CD14-positive monocyte (primary cell): ENCODE data around the gene HSPA2. TPM values are rescaled to one million over a fixed set of nuclear protein-coding genes. Genes with fewer than 3 reads are reported as not detected.

Experiments used
- DNase-seq, 3 donors: peaks; one replicate each; pipeline ENCODE4 v3.0.0-alpha.2; 2011 to 2022
- H2AFZ ChIP-seq: 2 replicates; pipeline ENCODE4 v1.6.0; 2012; ENCODE audit warnings: mild to moderate bottlenecking, low read depth, low read length, inconsistent platforms; ENCODE audit not compliant: insufficient read depth, poor library complexity, severe bottlenecking
- H3K27ac ChIP-seq, 2 donors: 1 replicate in 1 of 2; 2 replicates in 1 of 2; pipeline ENCODE4 v1.5.1; 2012 to 2013; ENCODE audit warnings: low read length in 2 of 2, control low read depth in 1 of 2, inconsistent platforms in 1 of 2, low read depth in 1 of 2, mild to moderate bottlenecking in 1 of 2
- H3K27me3 ChIP-seq, 2 donors: one replicate each; pipeline versions ENCODE4 v1.6.0 to v1.6.1; 2011 to 2013; ENCODE audit warnings: low read length in 2 of 2; ENCODE audit not compliant: control insufficient read depth in 2 of 2, insufficient read depth in 2 of 2
- H3K36me3 ChIP-seq, 2 donors: replicated peaks in 1 of 2; 1 replicate in 1 of 2; 2 replicates in 1 of 2; pipeline versions ENCODE4 v1.5.1 to v1.6.1; 2012 to 2013; ENCODE audit warnings: low read length in 2 of 2, control low read depth in 1 of 2, inconsistent platforms in 1 of 2, mild to moderate bottlenecking in 1 of 2; ENCODE audit not compliant: insufficient read depth in 2 of 2, control insufficient read depth in 1 of 2
- H3K4me1 ChIP-seq, 2 donors: 1 replicate in 1 of 2; 2 replicates in 1 of 2; pipeline versions ENCODE4 v1.5.1 to v1.6.1; 2012 to 2013; ENCODE audit warnings: low read length in 2 of 2, control low read depth in 1 of 2, inconsistent platforms in 1 of 2, mild to moderate bottlenecking in 1 of 2, moderate library complexity in 1 of 2; ENCODE audit not compliant: insufficient read depth in 2 of 2, control insufficient read depth in 1 of 2
- H3K4me2 ChIP-seq: replicated peaks from 2 replicates; pipeline ENCODE3; 2012; ENCODE audit warnings: low read length, moderate library complexity, mild to moderate bottlenecking; ENCODE audit not compliant: poor library complexity, severe bottlenecking; ENCODE audit errors: extremely low read depth
- H3K4me3 ChIP-seq, 3 experiments: fragments of 200-600 bp in 1 of 3; sonication (generic) in 1 of 3; replicated peaks in 1 of 3; 1 replicate in 2 of 3; 2 replicates in 1 of 3; pipeline ENCODE4 v1.5.1; 2011 to 2013; ENCODE audit warnings: low read length in 3 of 3, mild to moderate bottlenecking in 3 of 3, control low read depth in 2 of 3, low read depth in 2 of 3, inconsistent platforms in 1 of 3, moderate library complexity in 1 of 3
- H3K79me2 ChIP-seq: 2 replicates; pipeline ENCODE4 v1.6.0; 2012; ENCODE audit warnings: mild to moderate bottlenecking, control low read depth, inconsistent platforms, low read length, moderate library complexity; ENCODE audit not compliant: insufficient read depth
- H3K9ac ChIP-seq: 2 replicates; pipeline ENCODE4 v1.6.0; 2017; ENCODE audit warnings: low read length, mild to moderate bottlenecking; ENCODE audit not compliant: insufficient read depth, poor library complexity, severe bottlenecking
- H3K9me3 ChIP-seq, 2 donors: replicated peaks in 1 of 2; 1 replicate in 1 of 2; 2 replicates in 1 of 2; pipeline versions ENCODE4 v1.5.1 to v1.6.1; 2012 to 2013; ENCODE audit warnings: low read length in 2 of 2, control low read depth in 1 of 2; ENCODE audit not compliant: control insufficient read depth in 1 of 2, insufficient read depth in 1 of 2
- H4K20me1 ChIP-seq: 2 replicates; pipeline ENCODE4 v1.6.0; 2012; ENCODE audit warnings: mild to moderate bottlenecking, low read length, control low read depth, moderate library complexity; ENCODE audit not compliant: insufficient read depth
- H3K27ac Mint-ChIP-seq, 7 donors: one replicate each; pipeline ENCODE4 v1.8.0; 2020; ENCODE audit warnings: mild to moderate bottlenecking in 7 of 7, mixed read lengths in 7 of 7, moderate library complexity in 6 of 7, inconsistent platforms in 2 of 7
- H3K27me3 Mint-ChIP-seq, 3 donors: one replicate each; pipeline ENCODE4 v1.8.0; 2021 to 2022; ENCODE audit warnings: low read depth in 3 of 3, mild to moderate bottlenecking in 3 of 3, mixed read lengths in 3 of 3, moderate library complexity in 3 of 3, inconsistent platforms in 1 of 3
- H3K36me3 Mint-ChIP-seq, 2 donors: one replicate each; pipeline ENCODE4 v1.8.0; 2020; ENCODE audit warnings: mixed read lengths in 2 of 2, inconsistent platforms in 1 of 2, mild to moderate bottlenecking in 1 of 2
- H3K4me1 Mint-ChIP-seq: one replicate; pipeline ENCODE4 v1.8.0; 2020; ENCODE audit warnings: mild to moderate bottlenecking, mixed read lengths
- H3K4me3 Mint-ChIP-seq, 2 donors: one replicate each; pipeline ENCODE4 v1.8.0; 2020; ENCODE audit warnings: mild to moderate bottlenecking in 2 of 2, mixed read lengths in 2 of 2, moderate library complexity in 1 of 2
- H3K9me3 Mint-ChIP-seq, 7 donors: one replicate each; pipeline ENCODE4 v1.8.0; 2020 to 2022; ENCODE audit warnings: mixed read lengths in 7 of 7, mild to moderate bottlenecking in 6 of 7, moderate library complexity in 6 of 7, inconsistent platforms in 2 of 7
- WGBS: methylation state at CpG from one replicate; pipeline ENCODE4 v1.1.5; 2013; ENCODE audit warnings: missing lambda C conversion rate; ENCODE audit not compliant: insufficient coverage; 5-methylcytosine and 5-hydroxymethylcytosine counted together
- intact Hi-C, 2 donors: fragments of 100-400 bp; cut with micrococcal nuclease; formaldehyde crosslinking; loops; one replicate each; pipeline versions ENCODE4 v1.15.0 to v1.15.1; 2023
- polyA plus RNA-seq, 3 donors: library from polyadenylated mRNA; depleted of rRNA in 1 of 3; unstranded in 2 of 3; stranded (reverse) in 1 of 3; fragments of 300-500 nt in 2 of 3; fragments of >200 nt in 1 of 3; fragmentation: Illumina TruSeq in 2 of 3; gene quantifications; 1 replicate in 2 of 3; 2 replicates in 1 of 3; pipeline ENCODE4 v1.2.3, GENCODE V29; 2012 to 2021
- TF ChIP-seq, protein P1 (sequence below): fragments of 200-600 bp; IDR thresholded peaks from one replicate; pipeline ENCODE4 v1.8.0; 2022; ENCODE audit warnings: antibody characterized with exemption, mild to moderate bottlenecking

HSPA2 gene
- polyA plus RNA-seq, 3 donors, result 0.17 to 0.41 TPM; not detected in 1

DNA sequence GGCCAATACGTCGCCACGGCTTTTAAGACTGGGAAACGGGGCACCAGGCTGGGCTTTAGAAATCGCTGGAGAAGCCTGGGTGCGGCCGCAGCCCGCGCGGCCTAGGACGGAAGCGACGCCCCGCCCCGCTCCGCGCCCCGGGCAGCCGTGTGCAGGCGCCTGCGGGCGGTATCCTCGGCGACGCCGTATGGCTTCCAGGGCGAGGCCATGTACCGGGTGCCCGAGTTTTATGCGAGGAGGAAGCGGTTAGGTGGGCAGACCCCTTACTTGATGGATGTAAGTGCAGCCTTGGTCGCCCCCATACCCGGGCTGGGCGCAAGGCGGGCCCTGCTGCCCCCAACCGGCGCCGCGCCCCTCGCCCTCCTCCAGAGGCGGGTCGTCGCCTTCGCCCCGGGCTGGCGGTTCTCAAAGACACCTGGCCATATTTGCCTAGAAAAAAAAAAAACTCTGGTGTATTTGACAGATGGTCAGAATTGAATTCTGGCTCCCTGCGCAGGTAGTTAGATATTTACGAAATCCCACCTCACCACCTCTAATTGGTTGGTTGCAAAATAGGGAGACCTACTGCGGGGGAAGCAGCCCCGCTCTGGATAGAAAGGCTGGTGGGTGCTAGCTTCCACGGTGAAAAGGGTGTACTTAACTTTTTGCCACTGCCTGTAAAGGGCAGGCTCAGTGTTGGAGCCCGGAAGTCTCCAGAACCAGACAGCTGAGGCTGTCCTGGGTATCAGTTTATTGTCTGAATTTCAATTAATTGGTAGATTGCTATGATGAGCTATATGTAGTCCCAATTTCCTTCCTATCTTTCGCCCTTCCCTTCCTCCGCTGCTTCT lies 9.5 kb downstream of the HSPA2 start, which contains the start of gene PPP1R36:
PPP1R36 (plus strand) TSS at position 171 of the 830 bp plus-strand sequence; CDS start at position 208, 37 bp downstream.
- peaks cover 11% of the 10 kb centered on the region for H3K4me1 Mint-ChIP-seq
- Histone ChIP-seq H3K4me2 (peak within 1 kb of the TSS; percentile 47), H2AFZ (peak within 1 kb of the TSS; percentile 41), H3K27ac (no peak within 1 kb of the TSS), H3K9ac (no peak within 1 kb of the TSS), H3K9me3 (no peaks in the 10 kb centered on the region), H3K36me3 (no peaks in the 10 kb centered on the region), H3K27me3 (peaks cover 35 to 62% of the 10 kb centered on the region in 2 donors), H3K4me3 (peak within 1 kb of the TSS in 1 of 3 experiments; percentile 50), H3K4me1 (peaks cover 10 to 12% of the 10 kb centered on the region in 2 donors), H4K20me1 (no peaks in the 10 kb centered on the region), H3K79me2 (no peaks in the 10 kb centered on the region)
- peak in 2 of 3 donors; percentile 22 to 30 for DNase-seq
- 2% methylated on average over 40 of the region's 54 CpGs for WGBS
- H3K27me3 Mint-ChIP-seq, result peaks cover 47 to 69% (median 55%) of the 10 kb centered on the region in 3 donors
- intact Hi-C loops, result loop anchor here in 1 of 2 donors (10.0 kb wide), 1 partner anchor 435 kb away; the partner anchor contains the start of gene FNTB
- TF ChIP-seq, protein P1, sequence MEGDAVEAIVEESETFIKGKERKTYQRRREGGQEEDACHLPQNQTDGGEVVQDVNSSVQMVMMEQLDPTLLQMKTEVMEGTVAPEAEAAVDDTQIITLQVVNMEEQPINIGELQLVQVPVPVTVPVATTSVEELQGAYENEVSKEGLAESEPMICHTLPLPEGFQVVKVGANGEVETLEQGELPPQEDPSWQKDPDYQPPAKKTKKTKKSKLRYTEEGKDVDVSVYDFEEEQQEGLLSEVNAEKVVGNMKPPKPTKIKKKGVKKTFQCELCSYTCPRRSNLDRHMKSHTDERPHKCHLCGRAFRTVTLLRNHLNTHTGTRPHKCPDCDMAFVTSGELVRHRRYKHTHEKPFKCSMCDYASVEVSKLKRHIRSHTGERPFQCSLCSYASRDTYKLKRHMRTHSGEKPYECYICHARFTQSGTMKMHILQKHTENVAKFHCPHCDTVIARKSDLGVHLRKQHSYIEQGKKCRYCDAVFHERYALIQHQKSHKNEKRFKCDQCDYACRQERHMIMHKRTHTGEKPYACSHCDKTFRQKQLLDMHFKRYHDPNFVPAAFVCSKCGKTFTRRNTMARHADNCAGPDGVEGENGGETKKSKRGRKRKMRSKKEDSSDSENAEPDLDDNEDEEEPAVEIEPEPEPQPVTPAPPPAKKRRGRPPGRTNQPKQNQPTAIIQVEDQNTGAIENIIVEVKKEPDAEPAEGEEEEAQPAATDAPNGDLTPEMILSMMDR, result no peak
- peak within 1 kb of the TSS; percentile 50 to 86 for H3K4me3 Mint-ChIP-seq
- peaks cover 4 to 6% of the 10 kb centered on the region in 2 donors for H3K36me3 Mint-ChIP-seq
- H3K9me3 Mint-ChIP-seq, result peaks cover 0 to 5% (median 0%) of the 10 kb centered on the region in 7 donors
- H3K27ac Mint-ChIP-seq, result no peak within 1 kb of the TSS

DNA sequence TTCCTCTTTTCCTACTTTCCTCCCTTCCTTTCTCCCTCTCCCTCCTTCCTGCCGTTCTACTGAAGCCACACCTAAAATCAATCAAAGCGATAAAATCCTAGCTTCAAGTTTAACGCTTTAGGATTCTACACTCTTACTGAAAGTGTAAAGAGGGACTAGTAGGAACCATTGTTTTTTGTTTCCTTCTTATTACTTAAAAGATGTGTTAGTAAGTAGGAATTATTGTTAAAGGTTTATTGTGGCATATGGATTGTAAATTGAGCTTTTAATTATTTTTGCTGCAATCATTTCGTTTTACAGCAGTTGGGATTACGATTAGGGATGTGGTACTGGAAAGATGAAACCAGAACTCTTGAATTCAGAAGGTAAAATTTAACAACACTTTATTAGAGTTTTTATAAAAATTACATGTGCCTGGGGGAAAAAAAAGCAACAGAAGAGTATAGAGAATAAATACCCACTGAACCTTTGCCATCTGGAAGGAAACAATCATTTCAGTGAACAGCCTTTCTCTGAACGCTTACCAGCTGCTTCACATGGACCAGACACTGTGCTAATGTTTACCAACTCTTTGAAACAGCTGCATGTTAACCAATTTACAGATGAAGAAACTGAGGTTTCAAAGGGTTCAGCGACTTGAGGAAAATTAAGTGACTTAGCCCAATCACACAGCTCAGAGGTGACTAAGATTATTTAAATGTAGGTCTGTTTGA lies 10.2 kb downstream of the HSPA2 start:
- H2AFZ ChIP-seq, result no peak overlapping the region
- no peak for DNase-seq
- TF ChIP-seq, protein P1, result no peak
- H4K20me1 ChIP-seq, result no peaks in the 10 kb centered on the region
- H3K27ac ChIP-seq, result no peak overlapping the region
- no peaks in the 10 kb centered on the region for H3K9me3 ChIP-seq
- H3K4me1 ChIP-seq, result peaks cover 10 to 12% of the 10 kb centered on the region in 2 donors
- peaks cover 4 to 6% of the 10 kb centered on the region in 2 donors for H3K36me3 Mint-ChIP-seq
- intact Hi-C loops, result no loop called here
- peaks cover 11% of the 10 kb centered on the region for H3K4me1 Mint-ChIP-seq
- peaks cover 35 to 61% of the 10 kb centered on the region in 2 donors for H3K27me3 ChIP-seq
- H3K36me3 ChIP-seq, result no peaks in the 10 kb centered on the region
- peak overlapping the region in 1 of 2 donors; percentile 86 for H3K4me3 Mint-ChIP-seq
- no peak overlapping the region for H3K27ac Mint-ChIP-seq
- H3K9ac ChIP-seq, result no peak overlapping the region
- no peak overlapping the region for H3K4me3 ChIP-seq
- peaks cover 0 to 4% (median 0%) of the 10 kb centered on the region in 7 donors for H3K9me3 Mint-ChIP-seq
- H3K79me2 ChIP-seq, result no peaks in the 10 kb centered on the region
- H3K27me3 Mint-ChIP-seq, result peaks cover 47 to 65% (median 51%) of the 10 kb centered on the region in 3 donors
- H3K4me2 ChIP-seq, result no peak overlapping the region
- 75% methylated on average over 1 of the region's 7 CpGs for WGBS
